K562 (cell line): ENCODE measurements around the gene MCCD1. TPM values are rescaled to one million over a fixed set of nuclear protein-coding genes. Genes with fewer than 3 reads are reported as not detected.

Experiments
- CBFA2T3 ChIP-seq: fragments of 450-650 bp; IDR thresholded peaks from 2 replicates; pipeline ENCODE4 v1.6.1; 2017
- EZH2 ChIP-seq: IDR thresholded peaks from 2 replicates; pipeline ENCODE4 v1.6.1; 2012; ENCODE audit warnings: low read depth, mild to moderate bottlenecking, inconsistent platforms, low read length, borderline replicate concordance
- MBD2 ChIP-seq: sonication (generic); IDR thresholded peaks from 2 replicates; pipeline ENCODE4 v1.6.1; 2016; ENCODE audit warnings: low read depth, borderline replicate concordance
- POLR2G ChIP-seq: fragments of 200-400 bp; formaldehyde crosslinking; IDR thresholded peaks from 2 replicates; pipeline ENCODE4 v1.6.1; 2017; ENCODE audit warnings: low read depth, mild to moderate bottlenecking, antibody characterized with exemption, low read length, moderate library complexity
- PTTG1 ChIP-seq: fragments of 450-650 bp; IDR thresholded peaks from 2 replicates; pipeline ENCODE4 v1.6.1; 2016; ENCODE audit warnings: low read depth, mild to moderate bottlenecking, missing genetic modification characterization, missing compliant biosample characterization
- RREB1 ChIP-seq: fragments of 250-450 bp; sonication (Bioruptor Pico); IDR thresholded peaks from 2 replicates; pipeline ENCODE4 v1.4.0; 2020
- STAT5A ChIP-seq: IDR thresholded peaks from 2 replicates; pipeline ENCODE4 v1.6.1; 2012; ENCODE audit warnings: low read length, inconsistent platforms, borderline replicate concordance
- TEAD1 ChIP-seq, 2 experiments: fragments of 450-650 bp in 1 of 2; sonication (generic) in 1 of 2; formaldehyde crosslinking; IDR thresholded peaks; 2 replicates each; pipeline versions ENCODE4 v1.4.0 to v1.8.0; 2020 to 2022; ENCODE audit warnings: mild to moderate bottlenecking in 2 of 2, missing genetic modification reagents in 1 of 2
- ZNF143 ChIP-seq: sonication (generic); formaldehyde crosslinking; IDR thresholded peaks from 2 replicates; pipeline ENCODE4 v1.9.0; 2022; ENCODE audit warnings: mild to moderate bottlenecking, missing genetic modification reagents
- ZNF507 ChIP-seq: conservative IDR thresholded peaks from 2 replicates; pipeline ENCODE4 v1.6.1; 2017; ENCODE audit warnings: missing genetic modification characterization, missing compliant biosample characterization
- ZNF592 ChIP-seq: fragments of 450-650 bp; IDR thresholded peaks from 2 replicates; pipeline ENCODE4 v1.6.1; 2017; ENCODE audit warnings: antibody characterized with exemption, mild to moderate bottlenecking
- polyA plus RNA-seq, 8 experiments: library from polyadenylated mRNA; depleted of rRNA in 4 of 8; stranded (reverse) in 5 of 8; unstranded in 3 of 8; fragments of >200 nt; fragmentation: Nextera tagmentation in 2 of 8; fragmentation: Illumina TruSeq in 1 of 8; extraction: Ambion mirVana in 2 of 8; extraction: Trizol in 1 of 8; gene quantifications; 2 replicates each; pipeline versions ENCODE4 v1.2.1 to v1.2.3, GENCODE V29; 2011 to 2014; ENCODE audit warnings: inconsistent platforms in 1 of 8, missing spikeins in 1 of 8
- total RNA-seq, 7 experiments: library from RNA; depleted of rRNA in 6 of 7; stranded (reverse); fragments of >200 nt in 6 of 7; fragmentation: Illumina TruSeq in 2 of 7; extraction: Trizol in 2 of 7; gene quantifications; 2 replicates each; pipeline versions ENCODE4 v1.2.1 to v1.2.3, GENCODE V29; 2011 to 2021; ENCODE audit warnings: low replicate concordance in 1 of 7
- TF ChIP-seq, protein P1 (sequence below): fragments of 250-450 bp; sonication (Bioruptor Pico); IDR thresholded peaks from 2 replicates; pipeline ENCODE4 v1.5.0; 2021; ENCODE audit warnings: mild to moderate bottlenecking, borderline replicate concordance
- TF ChIP-seq, protein P2 (sequence below): fragments of 450-650 bp; IDR thresholded peaks from 2 replicates; pipeline ENCODE4 v1.6.1; 2016; ENCODE audit warnings: antibody characterized with exemption

Gene MCCD1
- total and polyA plus RNA-seq, 9 of the 15 experiments (the other 6 are each of a cell fraction or from before 2014, with no cell fraction given) = not detected

- TF ChIP-seq EZH2 = no peak
- TF ChIP-seq ZNF143 (CRISPR knock-in tag) = no peak
- TF ChIP-seq RREB1 (CRISPR knock-in tag) = no peak
- TF ChIP-seq POLR2G = peak; percentile 71
- TF ChIP-seq PTTG1 (tag) = no peak
- no peak for TF ChIP-seq ZNF592
- no peak for TF ChIP-seq STAT5A
- TF ChIP-seq MBD2 = 0 out of 2 replicates have a peak, but pooled peaks have one; percentile 3
- TF ChIP-seq, protein P1, sequence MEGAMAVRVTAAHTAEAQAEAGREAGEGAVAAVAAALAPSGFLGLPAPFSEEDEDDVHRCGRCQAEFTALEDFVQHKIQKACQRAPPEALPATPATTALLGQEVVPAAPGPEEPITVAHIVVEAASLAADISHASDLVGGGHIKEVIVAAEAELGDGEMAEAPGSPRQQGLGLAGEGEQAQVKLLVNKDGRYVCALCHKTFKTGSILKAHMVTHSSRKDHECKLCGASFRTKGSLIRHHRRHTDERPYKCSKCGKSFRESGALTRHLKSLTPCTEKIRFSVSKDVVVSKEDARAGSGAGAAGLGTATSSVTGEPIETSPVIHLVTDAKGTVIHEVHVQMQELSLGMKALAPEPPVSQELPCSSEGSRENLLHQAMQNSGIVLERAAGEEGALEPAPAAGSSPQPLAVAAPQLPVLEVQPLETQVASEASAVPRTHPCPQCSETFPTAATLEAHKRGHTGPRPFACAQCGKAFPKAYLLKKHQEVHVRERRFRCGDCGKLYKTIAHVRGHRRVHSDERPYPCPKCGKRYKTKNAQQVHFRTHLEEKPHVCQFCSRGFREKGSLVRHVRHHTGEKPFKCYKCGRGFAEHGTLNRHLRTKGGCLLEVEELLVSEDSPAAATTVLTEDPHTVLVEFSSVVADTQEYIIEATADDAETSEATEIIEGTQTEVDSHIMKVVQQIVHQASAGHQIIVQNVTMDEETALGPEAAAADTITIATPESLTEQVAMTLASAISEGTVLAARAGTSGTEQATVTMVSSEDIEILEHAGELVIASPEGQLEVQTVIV (CRISPR knock-in tag) = no peak
- TF ChIP-seq ZNF507 = no peak
- peak; percentile 23 to 33; a peak in 3 of 4 replicates for TF ChIP-seq TEAD1 (CRISPR knock-in tag; IDR thresholded peaks at IDR 0.05)
- TF ChIP-seq CBFA2T3 = no peak
- TF ChIP-seq, protein P2, sequence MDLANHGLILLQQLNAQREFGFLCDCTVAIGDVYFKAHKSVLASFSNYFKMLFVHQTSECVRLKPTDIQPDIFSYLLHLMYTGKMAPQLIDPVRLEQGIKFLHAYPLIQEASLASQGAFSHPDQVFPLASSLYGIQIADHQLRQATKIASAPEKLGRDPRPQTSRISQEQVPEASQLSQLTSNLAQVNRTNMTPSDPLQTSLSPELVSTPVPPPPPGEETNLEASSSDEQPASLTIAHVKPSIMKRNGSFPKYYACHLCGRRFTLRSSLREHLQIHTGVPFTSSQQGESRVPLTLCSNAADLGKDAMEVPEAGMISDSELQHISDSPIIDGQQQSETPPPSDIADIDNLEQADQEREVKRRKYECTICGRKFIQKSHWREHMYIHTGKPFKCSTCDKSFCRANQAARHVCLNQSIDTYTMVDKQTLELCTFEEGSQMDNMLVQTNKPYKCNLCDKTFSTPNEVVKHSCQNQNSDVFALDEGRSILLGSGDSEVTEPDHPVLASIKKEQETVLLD = 0 out of 2 replicates have a peak, but pooled peaks have one; percentile 45
These were observed 34.7 kb upstream of the MCCD1 start (continued) for GRCh38 chr6:31493875-31494694.
